Measurements from ENCODE around the gene LRMDA. TPM values are rescaled to one million over a fixed set of nuclear protein-coding genes. Genes with fewer than 3 reads are reported as not detected.

The LRMDA gene
- total RNA-seq, 4 donors from 2014 or later: 9.8 to 18.6 (median 15.8) TPM

- TF ChIP-seq POLR2A (IDR thresholded peaks at IDR 0.05) (no peak), EP300 (IDR thresholded peaks at IDR 0.05) (no peak), CTCF (IDR thresholded peaks at IDR 0.05) (no peak)
- H3K27ac ChIP-seq: no peak overlapping the region
- peaks cover 0 to 34% (median 0%) of the 10 kb centered on the region in 4 donors for H3K4me1 ChIP-seq
- H3K4me3 ChIP-seq: no peak overlapping the region
- no peaks in the 10 kb centered on the region for H3K9me3 ChIP-seq
- peaks cover 0 to 11% (median 0%) of the 10 kb centered on the region in 3 donors for H3K36me3 ChIP-seq
- no peak for DNase-seq (ENCODE audit: low spot score in 2 of 2)
- H3K27me3 ChIP-seq: peaks cover 0 to 8% of the 10 kb centered on the region in 2 donors
These were observed 38.7 kb upstream of the LRMDA start for GRCh38 chr10:75392744-75393143.

- TF ChIP-seq CTCF (IDR thresholded peaks at IDR 0.05): no peak
- Histone ChIP-seq H3K36me3 (peaks cover 0 to 17% (median 0%) of the 10 kb centered on the region in 3 donors), H3K27ac (peak overlapping the region in 1 of 4 donors; percentile 97), H3K4me3 (no peak overlapping the region), H3K27me3 (peaks cover 0 to 8% of the 10 kb centered on the region in 2 donors), H3K9me3 (no peaks in the 10 kb centered on the region), H3K4me1 (peaks cover 0 to 43% (median 0%) of the 10 kb centered on the region in 4 donors)
- no peak for DNase-seq (ENCODE audit: low spot score in 2 of 2)
- WGBS, 2 donors: 86 to 89% methylated on average over 7 of the region's 7 CpGs
These were observed 37.2 kb upstream of the LRMDA start for GRCh38 chr10:75394221-75394620.

GRCh38 chr10:75395066-75395931, 36.1 kb upstream of the LRMDA start:
- Histone ChIP-seq H3K4me1 (peaks cover 0 to 48% (median 0%) of the 10 kb centered on the region in 4 donors), H3K27ac (peak overlapping the region; percentile 83 to 97 (median 94)), H3K4me3 (peak overlapping the region; percentile 23 to 50 (median 40)), H3K36me3 (peaks cover 0 to 23% (median 0%) of the 10 kb centered on the region in 3 donors), H3K9me3 (no peaks in the 10 kb centered on the region), H3K27me3 (peaks cover 0 to 8% of the 10 kb centered on the region in 2 donors)
- TF ChIP-seq POLR2A (IDR thresholded peaks at IDR 0.05) (no peak), CTCF (IDR thresholded peaks at IDR 0.05) (peak; percentile 84 to 96 (median 95)), EP300 (IDR thresholded peaks at IDR 0.05) (peak in 1 of 2 donors; percentile 36)
- WGBS, 2 donors: 24 to 30% methylated on average over 40 to 52 of the region's 64 CpGs
- no peak for DNase-seq (ENCODE audit: low spot score in 2 of 2)

GRCh38 chr10:75395932-75396630, 35.3 kb upstream of the LRMDA start:
- WGBS, 2 donors: 66 to 70% methylated on average over 29 to 49 of the region's 65 CpGs

More at GRCh38 chr10:75395932-75396630, 35.3 kb upstream of the LRMDA start:
- H3K9me3 ChIP-seq: no peaks in the 10 kb centered on the region
- H3K36me3 ChIP-seq: peaks cover 0 to 23% (median 0%) of the 10 kb centered on the region in 3 donors
- peaks cover 0 to 8% of the 10 kb centered on the region in 2 donors for H3K27me3 ChIP-seq
- TF ChIP-seq CTCF (IDR thresholded peaks at IDR 0.05) (no peak), EP300 (IDR thresholded peaks at IDR 0.05) (no peak), POLR2A (IDR thresholded peaks at IDR 0.05) (no peak)
- peaks cover 0 to 44% (median 0%) of the 10 kb centered on the region in 4 donors for H3K4me1 ChIP-seq
- peak overlapping the region; percentile 23 to 50 (median 40) for H3K4me3 ChIP-seq
- H3K27ac ChIP-seq: peak overlapping the region; percentile 83 to 97 (median 94)
- DNase-seq (ENCODE audit: low spot score in 2 of 2): no peak

Measured in tibial nerve (tissue), 4 donors.